Sigmoid colon (tissue), 7 donors: ENCODE measurements around the gene RGS19. TPM values are rescaled to one million over a fixed set of nuclear protein-coding genes. Genes with fewer than 3 reads are reported as not detected.
"Not testable (repeated sequence)": the region's sequence is repeated elsewhere in the genome, so short reads cannot be mapped to it uniquely, and the experiment has no call there.

Experiments
- DNase-seq: peaks from one replicate; pipeline ENCODE4 v3.0.0-alpha.2; 2019
- H3K27ac ChIP-seq, 4 donors: fragments of 200-600 bp; sonication (generic); one replicate each; pipeline ENCODE4 v1.5.1; 2016 to 2019; ENCODE audit warnings: mild to moderate bottlenecking in 1 of 4
- H3K27me3 ChIP-seq, 3 donors: fragments of 200-600 bp; sonication (generic); one replicate each; pipeline ENCODE4 v1.5.1; 2019; ENCODE audit warnings: mild to moderate bottlenecking in 1 of 3
- H3K36me3 ChIP-seq, 4 donors: fragments of 200-600 bp; sonication (generic); one replicate each; pipeline ENCODE4 v1.5.1; 2016 to 2019
- H3K4me1 ChIP-seq, 4 donors: fragments of 200-600 bp; sonication (generic); one replicate each; pipeline ENCODE4 v1.5.1; 2017 to 2019
- H3K4me3 ChIP-seq, 4 donors: fragments of 200-600 bp; sonication (generic); one replicate each; pipeline ENCODE4 v1.5.1; 2017 to 2019; ENCODE audit warnings: mild to moderate bottlenecking in 2 of 4, moderate library complexity in 1 of 4
- H3K9me3 ChIP-seq, 4 donors: fragments of 200-600 bp in 3 of 4; sonication (generic) in 3 of 4; one replicate each; pipeline versions ENCODE4 v1.5.1 to v1.6.1; 2013 to 2019
- EP300 ChIP-seq, 4 donors: sonication (generic); formaldehyde crosslinking; IDR thresholded peaks; one replicate each; pipeline ENCODE4 v1.6.1; 2017; ENCODE audit warnings: antibody characterized with exemption in 4 of 4
- POLR2A ChIP-seq, 2 donors: fragments of 450-650 bp; IDR thresholded peaks; one replicate each; pipeline ENCODE4 v1.6.1; 2016; ENCODE audit warnings: antibody characterized with exemption in 2 of 2, mild to moderate bottlenecking in 2 of 2, moderate library complexity in 2 of 2
- POLR2AphosphoS5 ChIP-seq, 4 donors: sonication (generic); formaldehyde crosslinking; IDR thresholded peaks; one replicate each; pipeline ENCODE4 v1.6.1; 2017; ENCODE audit warnings: antibody characterized with exemption in 4 of 4
- WGBS, 2 donors: extraction: QIAGEN DNeasy Blood & Tissue Kit; methylation state at CpG; one replicate each; pipeline ENCODE4 v1.1.7; 2013; 5-methylcytosine and 5-hydroxymethylcytosine counted together
- intact Hi-C: fragments of 100-400 bp; cut with DNase I; formaldehyde crosslinking; loops from one replicate; pipeline ENCODE4 v1.15.1; 2023
- polyA plus RNA-seq, 3 donors: library from polyadenylated mRNA; stranded (reverse); fragments of 200-250 nt; gene quantifications; one replicate each; pipeline ENCODE4 v1.2.3, GENCODE V29; 2013
- total RNA-seq, 4 donors: library from RNA; depleted of rRNA; stranded (reverse); fragments of >200 nt; gene quantifications; one replicate each; pipeline ENCODE4 v1.1.0, GENCODE V29; 2016
- TF ChIP-seq, protein P1 (sequence below), 4 experiments: fragments of 450-650 bp in 3 of 4; fragments of 200-600 bp in 1 of 4; IDR thresholded peaks; one replicate each; pipeline ENCODE4 v1.5.1; 2016 to 2019; ENCODE audit warnings: antibody characterized with exemption in 4 of 4, mild to moderate bottlenecking in 3 of 4, moderate library complexity in 2 of 4
- donor health status: healthy with polysubstance abuse.
- donor health status: Bipolar disorder and iron deficiency.
- donor health status: healthy.

Gene RGS19
- total and polyA plus RNA-seq, 7 donors: 7.5 to 22.0 (median 11.6) TPM

GRCh38 chr20:64091770-64092169 is 12.5 kb upstream of the RGS19 start:
- Histone ChIP-seq H3K36me3 (no peaks in the 10 kb centered on the region), H3K27ac (no peak overlapping the region), H3K9me3 (no peaks in the 10 kb centered on the region), H3K4me3 (no peak overlapping the region), H3K27me3 (peaks cover 0 to 18% (median 15%) of the 10 kb centered on the region in 3 donors), H3K4me1 (no peaks in the 10 kb centered on the region)
- intact Hi-C loops: no loop called here
- TF ChIP-seq POLR2A (IDR thresholded peaks at IDR 0.05): no peak
- TF ChIP-seq POLR2AphosphoS5 (IDR thresholded peaks at IDR 0.05): no peak
- TF ChIP-seq, protein P1, sequence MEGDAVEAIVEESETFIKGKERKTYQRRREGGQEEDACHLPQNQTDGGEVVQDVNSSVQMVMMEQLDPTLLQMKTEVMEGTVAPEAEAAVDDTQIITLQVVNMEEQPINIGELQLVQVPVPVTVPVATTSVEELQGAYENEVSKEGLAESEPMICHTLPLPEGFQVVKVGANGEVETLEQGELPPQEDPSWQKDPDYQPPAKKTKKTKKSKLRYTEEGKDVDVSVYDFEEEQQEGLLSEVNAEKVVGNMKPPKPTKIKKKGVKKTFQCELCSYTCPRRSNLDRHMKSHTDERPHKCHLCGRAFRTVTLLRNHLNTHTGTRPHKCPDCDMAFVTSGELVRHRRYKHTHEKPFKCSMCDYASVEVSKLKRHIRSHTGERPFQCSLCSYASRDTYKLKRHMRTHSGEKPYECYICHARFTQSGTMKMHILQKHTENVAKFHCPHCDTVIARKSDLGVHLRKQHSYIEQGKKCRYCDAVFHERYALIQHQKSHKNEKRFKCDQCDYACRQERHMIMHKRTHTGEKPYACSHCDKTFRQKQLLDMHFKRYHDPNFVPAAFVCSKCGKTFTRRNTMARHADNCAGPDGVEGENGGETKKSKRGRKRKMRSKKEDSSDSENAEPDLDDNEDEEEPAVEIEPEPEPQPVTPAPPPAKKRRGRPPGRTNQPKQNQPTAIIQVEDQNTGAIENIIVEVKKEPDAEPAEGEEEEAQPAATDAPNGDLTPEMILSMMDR (IDR thresholded peaks at IDR 0.05): no peak
- no peak for TF ChIP-seq EP300 (IDR thresholded peaks at IDR 0.05)
- WGBS, 2 donors: 11 to 39% methylated on average over 16 of the region's 16 CpGs
- no peak for DNase-seq

DNA sequence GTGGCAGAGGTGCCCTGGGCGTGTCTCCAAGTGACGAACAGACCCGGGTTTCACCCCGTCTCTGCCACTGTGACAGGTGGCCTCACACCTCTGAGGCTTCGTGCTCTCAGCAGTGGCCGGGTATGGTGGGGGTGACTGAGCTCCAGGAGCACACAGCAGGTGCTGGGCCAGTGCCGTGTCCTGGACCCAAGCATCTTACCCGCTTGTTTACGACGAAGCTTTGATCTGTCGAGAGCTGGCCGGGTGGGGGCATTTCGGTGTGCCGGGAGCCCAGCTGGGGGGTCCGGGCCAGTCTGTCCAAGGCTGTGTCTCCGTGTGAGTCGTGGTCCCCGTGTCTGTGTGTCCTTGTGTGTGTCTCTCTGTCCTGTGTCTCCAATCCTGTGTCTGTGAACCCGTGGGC is 12.0 kb upstream of the RGS19 start:
- H3K4me1 ChIP-seq: no peaks in the 10 kb centered on the region
- 57 to 76% methylated on average over 19 of the region's 19 CpGs for WGBS, 2 donors
- H3K9me3 ChIP-seq: no peaks in the 10 kb centered on the region
- no peak overlapping the region for H3K4me3 ChIP-seq
- H3K27me3 ChIP-seq: peaks cover 0 to 17% (median 12%) of the 10 kb centered on the region in 3 donors
- intact Hi-C loops: no loop called here
- no peaks in the 10 kb centered on the region for H3K36me3 ChIP-seq
- no peak for TF ChIP-seq EP300 (IDR thresholded peaks at IDR 0.05)
- TF ChIP-seq, protein P1 (IDR thresholded peaks at IDR 0.05): no peak
- no peak for TF ChIP-seq POLR2AphosphoS5 (IDR thresholded peaks at IDR 0.05)
- TF ChIP-seq POLR2A (IDR thresholded peaks at IDR 0.05): no peak
- no peak for DNase-seq
- no peak overlapping the region for H3K27ac ChIP-seq

GRCh38 chr20:64090165-64090564 is 10.8 kb upstream of the RGS19 start:
- WGBS, 2 donors: 36 to 66% methylated on average over 10 of the region's 10 CpGs

DNA sequence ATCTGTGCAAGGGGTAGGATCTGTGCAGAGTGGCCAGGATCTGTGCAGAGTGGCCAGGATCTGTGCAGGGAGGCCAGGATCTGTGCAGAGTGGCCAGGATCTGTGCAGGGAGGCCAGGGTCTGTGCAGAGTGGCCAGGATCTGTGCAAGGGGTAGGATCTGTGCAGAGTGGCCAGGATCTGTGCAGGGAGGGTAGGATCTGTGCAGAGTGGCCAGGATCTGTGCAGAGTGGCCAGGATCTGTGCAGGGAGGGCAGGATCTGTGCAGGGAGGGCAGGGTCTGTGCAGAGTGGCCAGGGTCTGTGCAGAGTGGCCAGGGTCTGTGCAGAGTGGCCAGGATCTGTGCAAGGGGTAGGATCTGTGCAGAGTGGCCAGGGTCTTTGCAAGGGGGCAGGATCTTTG is 9.3 kb upstream of the RGS19 start:
- Histone ChIP-seq H3K4me1 (peaks cover 0 to 11% (median 8%) of the 10 kb centered on the region in 4 donors), H3K27me3 (peaks cover 14 to 32% (median 20%) of the 10 kb centered on the region in 3 donors)
- H3K27ac ChIP-seq, H3K4me3 ChIP-seq, DNase-seq, intact Hi-C loops, H3K36me3 ChIP-seq, H3K9me3 ChIP-seq: not testable (repeated sequence)

More at GRCh38 chr20:64090165-64090564, 10.8 kb upstream of the RGS19 start:
- TF ChIP-seq, protein P1 (IDR thresholded peaks at IDR 0.05): no peak
- TF ChIP-seq EP300 (IDR thresholded peaks at IDR 0.05): no peak
- no peak for TF ChIP-seq POLR2A (IDR thresholded peaks at IDR 0.05)
- TF ChIP-seq POLR2AphosphoS5 (IDR thresholded peaks at IDR 0.05): no peak
- no peaks in the 10 kb centered on the region for H3K4me1 ChIP-seq
- no peaks in the 10 kb centered on the region for H3K9me3 ChIP-seq
- no peak overlapping the region for H3K4me3 ChIP-seq
- no peak for DNase-seq
- peaks cover 0 to 16% (median 5%) of the 10 kb centered on the region in 3 donors for H3K27me3 ChIP-seq
- no peaks in the 10 kb centered on the region for H3K36me3 ChIP-seq
- intact Hi-C loops: no loop called here
- H3K27ac ChIP-seq: no peak overlapping the region

DNA sequence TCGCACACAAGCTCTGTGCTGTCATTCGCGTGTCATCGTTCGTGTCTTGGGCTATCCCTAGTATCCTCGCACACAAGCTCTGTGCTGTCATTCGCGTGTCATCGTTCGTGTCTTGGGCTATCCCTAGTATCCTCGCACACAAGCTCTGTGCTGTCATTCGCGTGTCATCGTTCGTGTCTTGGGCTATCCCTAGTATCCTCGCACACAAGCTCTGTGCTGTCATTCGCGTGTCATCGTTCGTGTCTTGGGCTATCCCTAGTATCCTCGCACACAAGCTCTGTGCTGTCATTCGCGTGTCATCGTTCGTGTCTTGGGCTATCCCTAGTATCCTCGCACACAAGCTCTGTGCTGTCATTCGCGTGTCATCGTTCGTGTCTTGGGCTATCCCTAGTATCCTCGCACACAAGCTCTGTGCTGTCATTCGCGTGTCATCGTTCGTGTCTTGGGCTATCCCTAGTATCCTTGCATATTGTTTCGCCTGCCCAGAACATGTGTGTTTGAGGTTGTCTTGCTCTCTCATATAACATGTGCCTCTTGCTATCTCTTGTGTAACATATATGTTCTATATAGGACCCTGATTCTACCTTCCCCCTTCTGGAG is 8.0 kb upstream of the RGS19 start:
- DNase-seq, H3K9me3 ChIP-seq, H3K36me3 ChIP-seq, H3K27ac ChIP-seq, intact Hi-C loops, H3K4me3 ChIP-seq: not testable (repeated sequence)
- 97% methylated on average over 6 of the region's 36 CpGs for WGBS, 2 donors
- Histone ChIP-seq H3K4me1 (peaks cover 0 to 21% (median 17%) of the 10 kb centered on the region in 4 donors), H3K27me3 (peaks cover 14 to 38% (median 21%) of the 10 kb centered on the region in 3 donors)

GRCh38 chr20:64086801-64087200 is 7.5 kb upstream of the RGS19 start:
- WGBS, 2 donors: 91 to 95% methylated on average over 10 of the region's 11 CpGs
- intact Hi-C loops: no loop called here
- Histone ChIP-seq H3K27ac (no peak overlapping the region), H3K27me3 (peaks cover 14 to 38% (median 21%) of the 10 kb centered on the region in 3 donors), H3K36me3 (no peaks in the 10 kb centered on the region), H3K9me3 (no peaks in the 10 kb centered on the region), H3K4me1 (peaks cover 0 to 21% (median 17%) of the 10 kb centered on the region in 4 donors), H3K4me3 (no peak overlapping the region)
- no peak for TF ChIP-seq POLR2AphosphoS5 (IDR thresholded peaks at IDR 0.05)
- TF ChIP-seq POLR2A (IDR thresholded peaks at IDR 0.05): no peak
- TF ChIP-seq EP300 (IDR thresholded peaks at IDR 0.05): no peak
- TF ChIP-seq, protein P1 (IDR thresholded peaks at IDR 0.05): no peak
- DNase-seq: no peak
